Measurements from ENCODE around the gene SMARCAD1.

DNA sequence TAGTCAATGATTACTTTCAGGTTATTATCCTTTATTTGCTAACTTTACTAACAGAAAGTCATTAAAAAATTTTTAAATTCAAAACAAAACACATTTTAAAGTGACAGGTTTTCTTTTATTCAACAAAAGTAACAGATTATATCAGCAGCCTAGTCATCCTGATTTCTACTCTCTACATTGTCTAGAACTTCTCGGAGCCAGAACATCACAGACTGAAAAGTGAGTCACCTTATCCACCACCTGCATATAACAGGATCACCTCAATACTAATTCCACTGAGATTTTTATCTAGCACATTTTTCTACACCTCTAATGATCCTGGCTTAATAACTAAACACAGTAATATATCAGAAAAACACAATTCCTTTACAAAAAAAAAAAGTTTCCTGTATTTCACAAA, 47.9 kb upstream of the SMARCAD1 start:
- TF ChIP-seq POLR2A (IDR thresholded peaks at IDR 0.05; ENCODE audit: low read length) (no peak), CTCF (IDR thresholded peaks at IDR 0.05) (no peak), MAFK (IDR thresholded peaks at IDR 0.05; ENCODE audit: partially characterized antibody) (no peak), FOXS1 (CRISPR knock-in tag; IDR thresholded peaks at IDR 0.05) (no peak), CEBPB (IDR thresholded peaks at IDR 0.05) (no peak), PBX3 (IDR thresholded peaks at IDR 0.05) (no peak)

Data from A549 (cell line).